Measurements from ENCODE around the gene ARF5.

DNA sequence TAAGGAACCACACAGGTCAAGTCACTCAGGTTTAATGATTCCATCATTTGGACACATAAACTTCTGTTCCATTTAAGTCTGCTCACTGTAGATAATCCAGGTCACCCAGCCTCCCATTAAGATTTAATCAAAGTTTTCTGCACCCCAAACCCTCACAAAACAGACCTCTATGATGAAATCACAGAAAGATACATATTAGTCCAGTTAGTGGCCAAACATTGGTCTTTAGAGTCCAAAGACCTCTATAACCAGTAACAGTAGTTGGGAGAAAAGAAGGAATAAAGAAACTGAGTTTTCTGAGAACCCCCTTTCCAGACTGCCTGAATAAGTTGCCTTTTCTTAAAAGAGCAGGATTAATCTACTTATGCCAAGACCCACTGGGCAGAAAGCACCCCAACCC, 7.6 kb upstream of the ARF5 start:
- TF ChIP-seq, protein P1, sequence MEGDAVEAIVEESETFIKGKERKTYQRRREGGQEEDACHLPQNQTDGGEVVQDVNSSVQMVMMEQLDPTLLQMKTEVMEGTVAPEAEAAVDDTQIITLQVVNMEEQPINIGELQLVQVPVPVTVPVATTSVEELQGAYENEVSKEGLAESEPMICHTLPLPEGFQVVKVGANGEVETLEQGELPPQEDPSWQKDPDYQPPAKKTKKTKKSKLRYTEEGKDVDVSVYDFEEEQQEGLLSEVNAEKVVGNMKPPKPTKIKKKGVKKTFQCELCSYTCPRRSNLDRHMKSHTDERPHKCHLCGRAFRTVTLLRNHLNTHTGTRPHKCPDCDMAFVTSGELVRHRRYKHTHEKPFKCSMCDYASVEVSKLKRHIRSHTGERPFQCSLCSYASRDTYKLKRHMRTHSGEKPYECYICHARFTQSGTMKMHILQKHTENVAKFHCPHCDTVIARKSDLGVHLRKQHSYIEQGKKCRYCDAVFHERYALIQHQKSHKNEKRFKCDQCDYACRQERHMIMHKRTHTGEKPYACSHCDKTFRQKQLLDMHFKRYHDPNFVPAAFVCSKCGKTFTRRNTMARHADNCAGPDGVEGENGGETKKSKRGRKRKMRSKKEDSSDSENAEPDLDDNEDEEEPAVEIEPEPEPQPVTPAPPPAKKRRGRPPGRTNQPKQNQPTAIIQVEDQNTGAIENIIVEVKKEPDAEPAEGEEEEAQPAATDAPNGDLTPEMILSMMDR (IDR thresholded peaks at IDR 0.05; ENCODE audit: borderline replicate concordance, extremely low read depth, low read length, poor library complexity, severe bottlenecking): no peak
- no peak for TF ChIP-seq EZH2 (IDR thresholded peaks at IDR 0.05; ENCODE audit: borderline replicate concordance, low read depth, low read length, severe bottlenecking)

Measured in DND-41 (cell line).